Stimulated activated CD8-positive, alpha-beta memory T cell treated with anti-CD3 and anti-CD28 coated beads, Interleukin-2, amount 100 ng/mL, for 48 hours (primary cell): ENCODE measurements around the gene CD81.

Experiments used
- DNase-seq, 2 donors: peaks; one replicate each; pipeline ENCODE4 v3.0.0-alpha.2; 2020; ENCODE audit warnings: low read depth in 2 of 2

CD81 gene

GRCh38 chr11:2404735-2405196, 27.7 kb downstream of the CD81 start:
- no peak for DNase-seq

GRCh38 chr11:2406451-2406850, 29.3 kb downstream of the CD81 start:
- DNase-seq = no peak

- DNase-seq = no peak
These were observed 29.8 kb downstream of the CD81 start for GRCh38 chr11:2406878-2407410.

- DNase-seq = no peak
These were observed 31.6 kb downstream of the CD81 start for GRCh38 chr11:2408671-2409070.

DNA sequence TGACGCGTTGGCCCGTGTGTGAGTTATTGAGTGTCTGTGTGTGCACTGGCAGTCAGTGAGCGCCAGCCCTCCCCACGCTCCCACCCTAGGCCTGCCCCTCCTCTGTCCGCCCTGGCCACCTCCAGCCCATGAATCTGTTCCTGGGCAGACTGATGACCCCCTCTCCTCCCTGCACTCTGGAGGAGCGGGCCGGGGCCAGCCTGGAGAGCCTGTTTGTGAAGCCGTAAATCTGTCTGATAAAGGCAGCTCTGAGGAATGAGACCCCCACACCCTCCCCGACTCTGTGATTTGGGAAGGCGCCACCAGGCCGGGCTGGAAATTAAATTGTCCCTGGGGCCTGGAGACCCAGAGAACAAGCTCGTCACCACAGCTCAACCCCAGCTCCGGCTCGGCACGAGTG, 32.0 kb downstream of the CD81 start:
- no peak for DNase-seq

DNA sequence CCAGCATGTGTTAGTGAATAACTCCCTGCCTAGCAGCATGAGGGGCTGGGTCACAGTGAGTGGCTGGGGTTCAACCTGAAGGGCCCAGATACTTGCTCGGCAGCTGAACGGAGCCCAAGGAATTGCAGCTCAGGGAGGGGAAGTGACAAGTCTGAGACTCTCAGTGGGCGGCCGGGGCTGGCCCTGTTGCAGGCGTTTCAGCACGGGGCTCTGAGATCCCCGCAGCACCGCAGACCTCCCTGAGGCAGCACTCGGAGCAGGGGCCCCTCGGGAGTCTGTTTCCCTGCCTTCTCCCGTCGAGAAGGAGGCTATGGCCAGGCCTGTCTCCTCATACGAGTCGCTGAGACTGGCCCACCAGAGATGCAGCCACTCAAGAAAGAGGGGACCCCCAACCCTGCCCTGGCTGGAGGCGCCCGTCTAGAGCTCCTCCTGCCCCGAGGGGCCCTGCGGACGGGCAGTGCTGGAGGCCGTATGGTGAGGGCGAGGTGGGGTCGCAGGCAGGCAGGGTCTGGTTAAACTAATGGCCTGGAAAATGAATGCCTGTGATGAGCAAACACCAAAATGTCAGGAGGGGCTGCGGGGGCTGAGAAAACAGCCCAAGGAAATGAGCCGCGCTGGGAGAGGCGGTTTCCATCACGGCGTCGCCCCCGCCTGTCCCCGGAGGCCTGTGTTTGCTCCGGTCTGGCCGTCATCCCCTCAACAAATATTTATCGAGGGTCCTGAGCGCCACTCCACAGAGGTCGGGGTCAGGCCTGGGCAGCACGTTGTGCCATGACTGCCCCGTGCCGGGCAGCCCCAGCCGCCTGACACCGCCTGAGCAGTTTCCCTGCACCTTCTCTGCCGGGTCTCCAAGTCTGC, 32.7 kb downstream of the CD81 start:
- no peak for DNase-seq

DNA sequence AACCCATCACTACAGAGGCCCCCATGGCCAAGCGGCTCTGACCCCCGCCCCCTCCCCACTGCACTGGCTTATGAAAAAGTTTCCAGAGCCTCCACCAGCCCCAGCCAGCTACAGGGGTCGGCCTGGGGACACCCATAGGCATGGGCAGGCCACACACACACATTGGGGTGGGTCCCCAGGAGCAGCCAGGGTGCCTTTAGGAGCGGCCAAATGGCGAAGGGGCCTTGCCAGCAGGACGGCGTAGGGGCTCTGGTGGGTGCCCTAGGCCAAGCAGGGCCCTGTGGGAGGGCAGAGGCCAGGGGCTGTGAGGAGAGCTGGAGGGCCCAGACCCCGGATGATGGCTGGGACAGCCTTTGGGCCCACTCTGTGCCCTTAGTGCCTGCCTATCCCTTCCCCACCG, 33.5 kb downstream of the CD81 start:
- DNase-seq = no peak

- DNase-seq = no peak
These were observed 34.6 kb downstream of the CD81 start for GRCh38 chr11:2411446-2412305.

DNA sequence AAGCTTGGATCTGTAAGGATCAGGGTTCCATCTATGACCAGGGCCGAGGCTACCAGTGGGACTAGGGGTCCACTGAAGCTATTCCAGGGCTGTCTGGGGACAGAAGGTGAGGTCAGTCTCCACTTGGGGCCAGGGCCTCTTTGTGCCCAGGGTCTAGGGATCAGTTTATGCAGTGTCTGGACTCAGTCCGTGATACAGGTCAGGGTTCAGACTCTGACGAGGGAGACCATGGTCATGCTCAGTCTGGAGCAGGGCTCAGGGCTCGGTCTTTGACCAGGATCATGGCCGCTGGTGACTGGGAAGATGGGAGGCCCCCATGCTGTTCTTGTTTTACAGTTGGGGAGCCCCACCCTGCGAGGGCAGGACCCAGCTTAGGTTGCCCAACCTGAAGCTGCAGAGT, 35.2 kb downstream of the CD81 start:
- DNase-seq = no peak

GRCh38 chr11:2413742-2414579, 36.9 kb downstream of the CD81 start:
- no peak for DNase-seq

- no peak for DNase-seq
These were observed 37.5 kb downstream of the CD81 start for GRCh38 chr11:2414616-2415015.

DNA sequence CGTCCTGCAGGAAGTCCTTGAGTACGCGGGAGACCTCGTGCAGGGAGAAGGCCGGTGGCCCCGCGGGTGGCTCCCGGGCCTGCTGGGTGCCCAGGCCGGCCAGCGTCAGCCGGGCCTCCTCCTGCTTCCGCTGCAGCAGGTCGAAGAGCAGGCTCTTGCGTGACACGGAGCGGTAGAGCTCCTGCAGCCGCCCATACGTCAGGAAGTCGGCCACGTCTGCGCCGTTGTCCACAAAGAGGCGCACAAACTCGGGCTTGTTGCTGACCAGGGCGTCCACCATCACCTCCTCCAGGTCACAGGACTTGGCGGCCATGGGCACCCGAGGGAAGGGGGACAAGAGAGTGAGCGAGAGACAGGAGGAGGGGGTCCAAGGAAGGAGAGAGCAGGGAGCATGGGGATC, 38.1 kb downstream of the CD81 start:
- DNase-seq = no peak

GRCh38 chr11:2415601-2416380, 38.7 kb downstream of the CD81 start:
- DNase-seq = no peak

DNA sequence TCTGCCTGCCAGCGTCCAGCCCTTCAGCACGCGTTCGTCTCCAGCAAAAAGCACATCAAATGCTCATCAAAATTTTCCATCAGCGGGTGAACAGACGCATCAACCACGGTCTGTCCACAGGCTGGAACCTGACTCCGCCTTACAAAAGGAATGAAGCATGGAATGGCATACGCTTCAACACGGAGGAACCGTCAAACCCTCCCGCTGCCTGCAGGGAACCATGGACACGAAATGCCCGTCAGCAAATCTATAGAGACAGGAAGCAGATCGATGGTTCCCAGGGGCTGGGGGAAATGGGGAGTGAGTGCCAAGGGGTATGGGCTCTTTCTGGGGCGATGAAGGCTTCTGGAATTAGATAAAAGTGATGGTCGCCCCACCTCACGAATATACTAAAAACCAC, 39.7 kb downstream of the CD81 start:
- DNase-seq = no peak

DNA sequence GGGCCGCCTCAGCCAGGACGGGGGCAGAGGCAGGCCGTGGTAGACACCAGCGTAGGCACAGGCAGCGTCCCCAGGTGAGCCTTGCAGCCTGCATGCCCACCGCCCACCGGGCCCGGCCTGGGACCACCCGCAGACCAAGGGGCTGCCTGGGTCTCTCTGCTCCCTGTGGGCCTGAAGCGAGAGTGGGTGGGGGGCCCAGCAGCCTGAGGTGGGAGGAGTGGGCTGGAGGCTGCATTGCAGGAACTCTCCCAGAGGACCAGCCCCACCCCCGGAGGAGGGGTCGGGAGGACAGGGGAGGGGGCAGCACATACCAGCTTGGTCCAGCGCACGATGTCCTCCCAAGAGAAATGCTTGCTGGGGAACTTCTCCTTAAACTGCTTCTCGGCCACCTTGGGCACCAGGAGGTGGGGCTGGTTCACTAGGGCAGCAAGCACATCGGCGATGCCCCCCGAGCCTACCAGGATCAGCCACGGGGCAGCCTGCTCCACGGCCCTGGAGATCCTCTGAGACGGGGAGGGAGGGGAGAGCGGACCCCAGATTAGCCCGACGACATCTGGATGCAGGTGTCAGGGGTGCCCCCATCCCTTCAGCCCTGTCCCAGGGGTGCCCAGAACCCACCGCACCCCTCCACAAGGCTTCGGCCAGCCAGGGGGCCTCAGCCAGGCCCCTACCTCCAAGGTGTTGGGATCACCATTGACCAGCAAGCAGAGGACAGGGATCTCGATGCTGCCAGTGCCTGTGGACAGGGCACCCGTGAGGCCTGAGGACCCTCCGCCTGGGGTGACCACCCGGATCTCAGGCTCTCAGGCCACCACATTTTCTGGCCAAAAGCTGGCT, 41.0 kb downstream of the CD81 start:
- no peak for DNase-seq

GRCh38 chr11:2418693-2419360, 41.7 kb downstream of the CD81 start:
- no peak for DNase-seq

- peak; percentile 58 to 61 for DNase-seq
These were observed 42.8 kb downstream of the CD81 start for GRCh38 chr11:2419638-2420501.

DNA sequence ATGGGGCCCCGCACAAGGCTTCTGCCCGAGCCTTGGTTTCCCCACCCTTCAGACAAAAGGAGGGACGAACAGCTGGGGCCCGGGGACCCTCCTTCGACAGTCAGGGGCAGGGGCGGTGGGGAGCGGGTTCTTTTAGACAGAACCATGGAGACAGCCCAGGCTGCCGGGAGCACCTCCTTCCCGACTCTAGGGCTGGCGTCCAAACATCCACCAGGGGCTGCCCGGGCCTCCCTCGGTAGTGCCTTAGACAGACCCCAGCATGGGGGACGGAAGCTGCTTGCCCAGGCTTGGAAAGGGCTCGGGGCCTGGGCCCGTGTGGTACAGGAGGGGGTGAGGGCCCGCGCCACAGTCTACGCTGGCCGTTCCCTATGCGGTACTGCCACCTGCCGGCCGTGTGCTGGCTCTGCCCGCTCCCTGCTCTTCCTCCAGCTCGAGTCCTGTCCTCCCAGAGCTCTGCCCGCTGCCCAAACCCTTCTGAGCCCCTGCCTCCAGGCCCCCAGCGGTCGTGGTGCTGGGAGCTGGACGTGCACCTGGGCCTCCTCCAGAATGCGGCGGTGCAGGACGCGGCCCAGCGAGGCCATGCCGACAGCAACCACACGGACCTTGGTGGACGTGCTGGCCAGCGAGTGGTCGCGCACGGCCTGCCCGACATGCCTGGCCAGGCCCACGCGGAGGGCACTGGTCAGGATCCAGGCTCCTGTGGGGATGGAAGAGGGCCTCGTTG, 43.6 kb downstream of the CD81 start:
- peak; percentile 63 to 66 for DNase-seq
